ENCODE measurements around the gene RIPOR1. TPM values are rescaled to one million over a fixed set of nuclear protein-coding genes. Genes with fewer than 3 reads are reported as not detected.

Gene RIPOR1
- total RNA-seq, 1 experiment from 2014 or later = 82.2 TPM

GRCh38 chr16:67580202-67580601, 51.6 kb downstream of the RIPOR1 start:
- Histone ChIP-seq H3K4me1 (ENCODE audit: control insufficient read depth, insufficient read depth, low read length) (no peaks in the 10 kb centered on the region), H3K36me3 (ENCODE audit: control insufficient read depth, insufficient read depth, low read length) (no peaks in the 10 kb centered on the region), H3K4me3 (ENCODE audit: low read depth in 2 of 2, low read length in 2 of 2) (no peak overlapping the region), H3K27ac (ENCODE audit: low read length) (no peak overlapping the region), H3K9me3 (ENCODE audit: control insufficient read depth, insufficient read depth, low read depth, low read length) (no peaks in the 10 kb centered on the region), H3K27me3 (ENCODE audit: control insufficient read depth, insufficient read depth, low read length) (no peaks in the 10 kb centered on the region)
- BruUV-seq (replicated peaks) = TSS peak; percentile 56
- intact Hi-C loops (cut with micrococcal nuclease; ENCODE audit: unreplicated experiment) = no loop called here
- ChIA-PET CTCF (interaction anchor here (0.7 kb wide), 1 partner anchor 31 kb away, joined by 6 read pairs; no protein-coding TSS in a partner anchor), POLR2A (no interaction called here)
- no peak for ATAC-seq
- DNase-seq (ENCODE audit: low read depth, low spot score) = no peak
- no peak for TF ChIP-seq REST (IDR thresholded peaks at IDR 0.05; ENCODE audit: insufficient read depth in 1 of 2, low read depth in 2 of 2, low read length in 1 of 2)
- TF ChIP-seq SIN3A (IDR thresholded peaks at IDR 0.05; ENCODE audit: borderline replicate concordance, insufficient read depth, low read depth, low read length) = no peak
- no peak for TF ChIP-seq POLR2AphosphoS5 (IDR thresholded peaks at IDR 0.05; ENCODE audit: low read depth, low read length)
- TF ChIP-seq CTCF (IDR thresholded peaks at IDR 0.05) = no peak
- no peak for TF ChIP-seq TCF7L2 (IDR thresholded peaks at IDR 0.05; ENCODE audit: low read depth, low read length)
- in situ Hi-C loops (cut with HindIII; ENCODE audit: low pct_unique_long_range_greater_than_20kb, low sequenced_read_pairs) = no loop called here

- intact Hi-C loops (cut with micrococcal nuclease; ENCODE audit: unreplicated experiment) = no loop called here
- Histone ChIP-seq H3K27me3 (ENCODE audit: control insufficient read depth, insufficient read depth, low read length) (no peaks in the 10 kb centered on the region), H3K4me1 (ENCODE audit: control insufficient read depth, insufficient read depth, low read length) (no peaks in the 10 kb centered on the region), H3K9me3 (ENCODE audit: control insufficient read depth, insufficient read depth, low read depth, low read length) (no peaks in the 10 kb centered on the region), H3K36me3 (ENCODE audit: control insufficient read depth, insufficient read depth, low read length) (no peaks in the 10 kb centered on the region), H3K27ac (ENCODE audit: low read length) (no peak overlapping the region), H3K4me3 (ENCODE audit: low read depth in 2 of 2, low read length in 2 of 2) (no peak overlapping the region)
- DNase-seq (ENCODE audit: low read depth, low spot score) = no peak
- no TSS peak for BruUV-seq (replicated peaks)
- TF ChIP-seq REST (IDR thresholded peaks at IDR 0.05; ENCODE audit: insufficient read depth in 1 of 2, low read depth in 2 of 2, low read length in 1 of 2) (no peak), SIN3A (IDR thresholded peaks at IDR 0.05; ENCODE audit: borderline replicate concordance, insufficient read depth, low read depth, low read length) (no peak), CTCF (IDR thresholded peaks at IDR 0.05) (no peak)
- ChIA-PET CTCF (no interaction called here), POLR2A (interaction anchor here (0.6 kb wide), 1 partner anchor 21 kb away, joined by 4 read pairs; no protein-coding TSS in a partner anchor)
- in situ Hi-C loops (cut with HindIII; ENCODE audit: low pct_unique_long_range_greater_than_20kb, low sequenced_read_pairs) = no loop called here
- no peak for ATAC-seq
These were observed 64.7 kb downstream of the RIPOR1 start for GRCh38 chr16:67593288-67593687.
